Panc1 (cell line): ENCODE data around the gene IER3. TPM values are rescaled to one million over a fixed set of nuclear protein-coding genes. Genes with fewer than 3 reads are reported as not detected.

ENCODE experiments used
- ATAC-seq: fragments of 200-7000 bp; cut with Tn5 transposase; 2 replicates; pipeline ENCODE4 v1.9.1; 2020; ENCODE audit warnings: mild to moderate bottlenecking, moderate library complexity
- BruUV-seq: library from RNA; stranded (reverse); fragments of 400-500 nt; replicated peaks from 2 replicates; lab custom pipeline; 2021; lab: Mats Ljungman, UMichigan
- CTCF ChIA-PET: fragments of 300-600 bp; sonication (Branson Sonifier 250); formaldehyde crosslinking; loops from one replicate; lab custom pipeline; 2022; ENCODE audit warnings: antibody characterized with exemption; lab: Charles Lee
- POLR2A ChIA-PET: fragments of 300-600 bp; sonication (Branson Sonifier 250); formaldehyde crosslinking; loops from one replicate; lab custom pipeline; 2022; ENCODE audit warnings: antibody characterized with exemption; lab: Charles Lee
- DNase-seq: peaks from one replicate; pipeline ENCODE4 v3.0.0-alpha.2; 2010; ENCODE audit warnings: low read depth, low spot score
- H3K27ac ChIP-seq: 2 replicates; pipeline ENCODE4 v1.5.1; 2011; ENCODE audit warnings: mild to moderate bottlenecking, low read length, inconsistent platforms
- H3K27me3 ChIP-seq: fragments of 200-500 bp; sonication (Bioruptor generic); 2 replicates; pipeline ENCODE4 v1.6.0; 2014; ENCODE audit warnings: low read length, inconsistent platforms; ENCODE audit not compliant: control insufficient read depth, insufficient read depth
- H3K36me3 ChIP-seq: fragments of 200-500 bp; sonication (Bioruptor generic); 2 replicates; pipeline ENCODE4 v1.5.1; 2014; ENCODE audit warnings: inconsistent platforms, mild to moderate bottlenecking, low read length, moderate library complexity; ENCODE audit not compliant: control insufficient read depth, insufficient read depth
- H3K4me1 ChIP-seq: 2 replicates; pipeline ENCODE4 v1.5.1; 2011; ENCODE audit warnings: inconsistent platforms, mild to moderate bottlenecking, low read length, moderate library complexity; ENCODE audit not compliant: control insufficient read depth, insufficient read depth
- H3K4me3 ChIP-seq, 2 experiments: 2 replicates each; pipeline ENCODE4 v1.5.1; 2011 to 2012; ENCODE audit warnings: low read depth in 2 of 2, low read length in 2 of 2, mild to moderate bottlenecking in 2 of 2, inconsistent platforms in 1 of 2, moderate library complexity in 1 of 2
- H3K9me3 ChIP-seq: fragments of 200-500 bp; sonication (Bioruptor generic); 2 replicates; pipeline ENCODE4 v1.5.1; 2014; ENCODE audit warnings: low read depth, mild to moderate bottlenecking, inconsistent platforms, low read length, moderate library complexity; ENCODE audit not compliant: control insufficient read depth, insufficient read depth
- POLR2AphosphoS5 ChIP-seq: IDR thresholded peaks from 2 replicates; pipeline ENCODE4 v1.6.1; 2012; ENCODE audit warnings: mild to moderate bottlenecking, low read depth, low read length, moderate library complexity
- SIN3A ChIP-seq: IDR thresholded peaks from 2 replicates; pipeline ENCODE4 v1.6.1; 2012; ENCODE audit warnings: low read depth, mild to moderate bottlenecking, low read length, moderate library complexity, borderline replicate concordance; ENCODE audit not compliant: insufficient read depth
- TCF7L2 ChIP-seq: IDR thresholded peaks from 2 replicates; pipeline ENCODE4 v1.6.1; 2011; ENCODE audit warnings: mild to moderate bottlenecking, low read depth, low read length, inconsistent platforms
- in situ Hi-C: cut with HindIII; loops from 2 replicates; pipeline ENCODE4 v1.10.0; 2016; ENCODE audit warnings: low sequenced_read_pairs, low pct_unique_long_range_greater_than_20kb
- intact Hi-C: fragments of 100-400 bp; cut with micrococcal nuclease; formaldehyde crosslinking; loops from one replicate; pipeline ENCODE4 v1.10.0; 2022; ENCODE audit not compliant: unreplicated experiment
- total RNA-seq: library from RNA; stranded (reverse); gene quantifications from one replicate; pipeline ENCODE4 v1.2.1, GENCODE V29; 2021; ENCODE audit not compliant: unreplicated experiment
- TF ChIP-seq, protein P1 (sequence below): fragments of 450-650 bp; IDR thresholded peaks from 2 replicates; pipeline ENCODE4 v1.5.1; 2017; ENCODE audit warnings: mild to moderate bottlenecking
- TF ChIP-seq, protein P2 (sequence below), 2 experiments: IDR thresholded peaks; 2 replicates each; pipeline ENCODE4 v1.6.1; 2011 to 2012; ENCODE audit warnings: low read depth in 2 of 2, control low read depth in 1 of 2, low read length in 1 of 2, mild to moderate bottlenecking in 1 of 2, moderate library complexity in 1 of 2; ENCODE audit not compliant: insufficient read depth in 1 of 2

The IER3 gene
- total RNA-seq, 1 experiment from 2014 or later = 106 TPM

DNA sequence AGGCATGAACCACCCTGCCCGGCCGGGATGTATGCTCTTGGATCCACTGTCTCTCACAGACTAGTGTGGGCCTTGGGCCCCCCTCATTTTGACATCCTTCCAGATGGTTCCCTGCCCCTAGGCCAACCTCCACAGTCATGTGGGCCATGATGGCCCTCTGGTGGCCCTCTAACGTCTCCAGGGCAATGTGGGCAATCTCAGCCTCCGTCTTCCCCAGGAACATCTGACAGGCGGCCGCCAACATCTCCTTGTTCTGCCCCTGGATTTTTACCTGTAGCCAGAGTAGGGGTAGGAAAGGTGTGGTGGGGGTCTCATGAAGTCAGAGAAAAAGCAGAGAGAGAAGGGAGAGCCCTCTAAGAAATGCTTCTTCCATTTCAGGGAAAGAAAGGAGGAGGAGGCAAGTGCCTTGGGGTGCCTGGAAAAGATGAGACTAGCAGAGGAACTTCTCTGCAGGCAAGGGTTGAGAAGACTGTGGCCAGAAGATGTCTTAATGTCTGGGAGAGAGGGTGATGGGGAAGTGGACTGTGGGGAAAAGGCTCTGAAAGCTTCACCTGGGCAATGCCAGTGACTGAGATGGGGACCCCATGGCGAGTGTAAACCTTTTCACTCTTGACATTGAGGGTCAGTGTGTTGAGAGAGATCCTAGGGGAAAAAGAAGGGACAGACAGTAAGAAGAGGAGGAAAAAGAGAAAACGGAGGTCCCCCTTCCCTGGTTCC lies 3.1 kb downstream of the IER3 start:
- CTCF ChIA-PET = no interaction called here
- Histone ChIP-seq H3K36me3 (peaks cover 25% of the 10 kb centered on the region), H3K27me3 (no peaks in the 10 kb centered on the region), H3K9me3 (no peaks in the 10 kb centered on the region), H3K4me1 (peaks cover 34% of the 10 kb centered on the region), H3K4me3 (peak overlapping the region; percentile 81 to 85), H3K27ac (peak overlapping the region; percentile 90)
- in situ Hi-C loops (no loop called here), intact Hi-C loops (loop anchor here (5.0 kb wide), 1 partner anchor 41 kb away; no protein-coding TSS in a partner anchor)
- ATAC-seq (no peak), DNase-seq (no peak)
- POLR2A ChIA-PET = interaction anchor here (0.7 kb wide), 1 partner anchor 453 kb away, joined by 3 read pairs; no protein-coding TSS in a partner anchor
- BruUV-seq = no TSS peak
- TF ChIP-seq TCF7L2 (no peak), POLR2AphosphoS5 (no peak), SIN3A (no peak)
- TF ChIP-seq, protein P1, sequence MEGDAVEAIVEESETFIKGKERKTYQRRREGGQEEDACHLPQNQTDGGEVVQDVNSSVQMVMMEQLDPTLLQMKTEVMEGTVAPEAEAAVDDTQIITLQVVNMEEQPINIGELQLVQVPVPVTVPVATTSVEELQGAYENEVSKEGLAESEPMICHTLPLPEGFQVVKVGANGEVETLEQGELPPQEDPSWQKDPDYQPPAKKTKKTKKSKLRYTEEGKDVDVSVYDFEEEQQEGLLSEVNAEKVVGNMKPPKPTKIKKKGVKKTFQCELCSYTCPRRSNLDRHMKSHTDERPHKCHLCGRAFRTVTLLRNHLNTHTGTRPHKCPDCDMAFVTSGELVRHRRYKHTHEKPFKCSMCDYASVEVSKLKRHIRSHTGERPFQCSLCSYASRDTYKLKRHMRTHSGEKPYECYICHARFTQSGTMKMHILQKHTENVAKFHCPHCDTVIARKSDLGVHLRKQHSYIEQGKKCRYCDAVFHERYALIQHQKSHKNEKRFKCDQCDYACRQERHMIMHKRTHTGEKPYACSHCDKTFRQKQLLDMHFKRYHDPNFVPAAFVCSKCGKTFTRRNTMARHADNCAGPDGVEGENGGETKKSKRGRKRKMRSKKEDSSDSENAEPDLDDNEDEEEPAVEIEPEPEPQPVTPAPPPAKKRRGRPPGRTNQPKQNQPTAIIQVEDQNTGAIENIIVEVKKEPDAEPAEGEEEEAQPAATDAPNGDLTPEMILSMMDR = no peak
- TF ChIP-seq, protein P2, sequence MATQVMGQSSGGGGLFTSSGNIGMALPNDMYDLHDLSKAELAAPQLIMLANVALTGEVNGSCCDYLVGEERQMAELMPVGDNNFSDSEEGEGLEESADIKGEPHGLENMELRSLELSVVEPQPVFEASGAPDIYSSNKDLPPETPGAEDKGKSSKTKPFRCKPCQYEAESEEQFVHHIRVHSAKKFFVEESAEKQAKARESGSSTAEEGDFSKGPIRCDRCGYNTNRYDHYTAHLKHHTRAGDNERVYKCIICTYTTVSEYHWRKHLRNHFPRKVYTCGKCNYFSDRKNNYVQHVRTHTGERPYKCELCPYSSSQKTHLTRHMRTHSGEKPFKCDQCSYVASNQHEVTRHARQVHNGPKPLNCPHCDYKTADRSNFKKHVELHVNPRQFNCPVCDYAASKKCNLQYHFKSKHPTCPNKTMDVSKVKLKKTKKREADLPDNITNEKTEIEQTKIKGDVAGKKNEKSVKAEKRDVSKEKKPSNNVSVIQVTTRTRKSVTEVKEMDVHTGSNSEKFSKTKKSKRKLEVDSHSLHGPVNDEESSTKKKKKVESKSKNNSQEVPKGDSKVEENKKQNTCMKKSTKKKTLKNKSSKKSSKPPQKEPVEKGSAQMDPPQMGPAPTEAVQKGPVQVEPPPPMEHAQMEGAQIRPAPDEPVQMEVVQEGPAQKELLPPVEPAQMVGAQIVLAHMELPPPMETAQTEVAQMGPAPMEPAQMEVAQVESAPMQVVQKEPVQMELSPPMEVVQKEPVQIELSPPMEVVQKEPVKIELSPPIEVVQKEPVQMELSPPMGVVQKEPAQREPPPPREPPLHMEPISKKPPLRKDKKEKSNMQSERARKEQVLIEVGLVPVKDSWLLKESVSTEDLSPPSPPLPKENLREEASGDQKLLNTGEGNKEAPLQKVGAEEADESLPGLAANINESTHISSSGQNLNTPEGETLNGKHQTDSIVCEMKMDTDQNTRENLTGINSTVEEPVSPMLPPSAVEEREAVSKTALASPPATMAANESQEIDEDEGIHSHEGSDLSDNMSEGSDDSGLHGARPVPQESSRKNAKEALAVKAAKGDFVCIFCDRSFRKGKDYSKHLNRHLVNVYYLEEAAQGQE (IDR thresholded peaks at IDR 0.05; ENCODE audit: insufficient read depth in 1 of 2, low read depth in 2 of 2, low read length in 1 of 2) = no peak

DNA sequence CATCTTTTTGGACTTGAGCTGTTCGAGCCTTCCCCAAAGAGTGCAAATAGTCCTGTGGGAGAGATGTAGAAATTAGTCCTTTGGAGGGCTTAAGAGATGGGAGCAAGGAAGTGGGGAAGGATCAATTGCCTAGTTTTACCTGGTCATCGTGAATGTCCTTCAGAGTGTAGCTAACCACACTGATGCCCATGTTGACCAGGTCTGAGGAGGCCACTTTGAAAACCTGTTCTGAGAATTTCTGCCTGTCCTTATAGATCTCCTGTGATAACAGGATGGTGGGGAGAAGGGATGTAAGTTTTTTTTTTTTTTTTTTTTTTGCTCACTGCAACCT lies 3.8 kb downstream of the IER3 start:
- Histone ChIP-seq H3K4me1 (peaks cover 32% of the 10 kb centered on the region), H3K9me3 (no peaks in the 10 kb centered on the region), H3K36me3 (peaks cover 25% of the 10 kb centered on the region), H3K27me3 (no peaks in the 10 kb centered on the region), H3K27ac (peak overlapping the region; percentile 58), H3K4me3 (no peak overlapping the region)
- TF ChIP-seq, protein P2 (IDR thresholded peaks at IDR 0.05; ENCODE audit: insufficient read depth in 1 of 2, low read depth in 2 of 2, low read length in 1 of 2) = no peak
- TF ChIP-seq TCF7L2 (no peak), POLR2AphosphoS5 (no peak), SIN3A (no peak)
- TF ChIP-seq, protein P1 = no peak
- intact Hi-C loops (loop anchor here (5.0 kb wide), 1 partner anchor 42 kb away; no protein-coding TSS in a partner anchor), in situ Hi-C loops (no loop called here)
- ChIA-PET CTCF (no interaction called here), POLR2A (interaction anchor here (0.7 kb wide), 1 partner anchor 454 kb away, joined by 3 read pairs; no protein-coding TSS in a partner anchor)
- no peak for ATAC-seq
- DNase-seq = no peak
- BruUV-seq = no TSS peak
